GM23248 (cell line): ENCODE measurements around the gene RARB. TPM values are rescaled to one million over a fixed set of nuclear protein-coding genes. Genes with fewer than 3 reads are reported as not detected.

Experiments used
- DNase-seq: peaks from one replicate; pipeline ENCODE4 v3.0.0-alpha.2; 2015
- H2AFZ ChIP-seq: fragments of 200-600 bp; sonication (generic); 2 replicates; pipeline ENCODE4 v1.6.1; 2016; ENCODE audit warnings: antibody characterized with exemption
- H3F3A ChIP-seq: fragments of 200-600 bp; sonication (generic); 2 replicates; pipeline ENCODE4 v1.6.1; 2016; ENCODE audit warnings: mild to moderate bottlenecking, antibody characterized with exemption, mixed run types; ENCODE audit not compliant: insufficient read depth
- H3K27ac ChIP-seq: fragments of 200-600 bp; sonication (generic); 2 replicates; pipeline ENCODE4 v1.5.1; 2016; ENCODE audit warnings: mild to moderate bottlenecking
- H3K27me3 ChIP-seq: fragments of 200-600 bp; sonication (generic); replicated peaks from 2 replicates; pipeline ENCODE4 v1.6.1; 2016; ENCODE audit warnings: mild to moderate bottlenecking; ENCODE audit not compliant: insufficient read depth
- H3K36me3 ChIP-seq: fragments of 200-600 bp; sonication (generic); 2 replicates; pipeline ENCODE4 v1.6.1; 2016; ENCODE audit warnings: low read depth, mild to moderate bottlenecking
- H3K4me1 ChIP-seq: fragments of 200-600 bp; sonication (generic); 2 replicates; pipeline ENCODE4 v1.6.1; 2016; ENCODE audit warnings: mild to moderate bottlenecking; ENCODE audit not compliant: insufficient read depth
- H3K4me2 ChIP-seq: fragments of 200-600 bp; sonication (generic); one replicate; pipeline ENCODE4 v1.6.1; 2016; ENCODE audit warnings: mild to moderate bottlenecking; ENCODE audit not compliant: unreplicated experiment
- H3K4me3 ChIP-seq: fragments of 200-600 bp; sonication (generic); 2 replicates; pipeline ENCODE4 v1.5.1; 2016; ENCODE audit warnings: mild to moderate bottlenecking
- H3K79me2 ChIP-seq: fragments of 200-600 bp; sonication (generic); 2 replicates; pipeline ENCODE4 v1.6.1; 2016; ENCODE audit warnings: mild to moderate bottlenecking; ENCODE audit not compliant: insufficient read depth
- H3K9ac ChIP-seq: fragments of 200-600 bp; sonication (generic); 2 replicates; pipeline ENCODE4 v1.6.1; 2016; ENCODE audit warnings: mild to moderate bottlenecking
- H3K9me2 ChIP-seq: fragments of 200-600 bp; sonication (generic); 2 replicates; pipeline ENCODE4 v1.6.1; 2016; ENCODE audit warnings: mixed run types, mild to moderate bottlenecking, moderate library complexity; ENCODE audit not compliant: insufficient read depth
- H3K9me3 ChIP-seq: fragments of 200-600 bp; sonication (generic); one replicate; pipeline ENCODE4 v1.6.1; 2017; ENCODE audit warnings: low read depth
- H4K20me1 ChIP-seq: fragments of 200-600 bp; sonication (generic); 2 replicates; pipeline ENCODE4 v1.6.0; 2016; ENCODE audit not compliant: insufficient read depth
- EZH2 ChIP-seq: fragments of 200-600 bp; sonication (generic); IDR thresholded peaks from 2 replicates; pipeline ENCODE4 v1.6.1; 2018; ENCODE audit warnings: antibody characterized with exemption, mild to moderate bottlenecking; ENCODE audit not compliant: insufficient read depth, poor library complexity, severe bottlenecking
- EZH2phosphoT487 ChIP-seq: fragments of 200-600 bp; sonication (generic); IDR thresholded peaks from 2 replicates; pipeline ENCODE4 v1.6.1; 2018; ENCODE audit warnings: antibody characterized with exemption, moderate library complexity, mild to moderate bottlenecking, low read depth; ENCODE audit not compliant: insufficient read depth
- WGBS, 2 experiments: methylation state at CpG; one replicate each; pipeline ENCODE4 v1.1.6; 2015 to 2017; ENCODE audit warnings: low lambda C conversion rate in 2 of 2, low coverage in 1 of 2; ENCODE audit errors: missing lambda C conversion rate in 2 of 2; 5-methylcytosine and 5-hydroxymethylcytosine counted together
- in situ Hi-C: fragments of 300-500 bp; cut with MboI; formaldehyde crosslinking; loops from 2 replicates; pipeline ENCODE4 v1.15.0; 2020
- polyA plus RNA-seq: library from polyadenylated mRNA; unstranded; fragments of >200 nt; fragmentation: Nextera tagmentation; extraction: Ambion mirVana; gene quantifications from 2 replicates; pipeline ENCODE4 v1.2.1, GENCODE V29; 2016
- total RNA-seq: library from RNA; depleted of rRNA; stranded (reverse); fragments of >200 nt; shearing (Covaris generic); gene quantifications from 2 replicates; pipeline ENCODE4 v1.2.3, GENCODE V29; 2014

RARB gene
- total and polyA plus RNA-seq, 2 experiments from 2014 or later = 0.11 TPM; not detected in 1

DNA sequence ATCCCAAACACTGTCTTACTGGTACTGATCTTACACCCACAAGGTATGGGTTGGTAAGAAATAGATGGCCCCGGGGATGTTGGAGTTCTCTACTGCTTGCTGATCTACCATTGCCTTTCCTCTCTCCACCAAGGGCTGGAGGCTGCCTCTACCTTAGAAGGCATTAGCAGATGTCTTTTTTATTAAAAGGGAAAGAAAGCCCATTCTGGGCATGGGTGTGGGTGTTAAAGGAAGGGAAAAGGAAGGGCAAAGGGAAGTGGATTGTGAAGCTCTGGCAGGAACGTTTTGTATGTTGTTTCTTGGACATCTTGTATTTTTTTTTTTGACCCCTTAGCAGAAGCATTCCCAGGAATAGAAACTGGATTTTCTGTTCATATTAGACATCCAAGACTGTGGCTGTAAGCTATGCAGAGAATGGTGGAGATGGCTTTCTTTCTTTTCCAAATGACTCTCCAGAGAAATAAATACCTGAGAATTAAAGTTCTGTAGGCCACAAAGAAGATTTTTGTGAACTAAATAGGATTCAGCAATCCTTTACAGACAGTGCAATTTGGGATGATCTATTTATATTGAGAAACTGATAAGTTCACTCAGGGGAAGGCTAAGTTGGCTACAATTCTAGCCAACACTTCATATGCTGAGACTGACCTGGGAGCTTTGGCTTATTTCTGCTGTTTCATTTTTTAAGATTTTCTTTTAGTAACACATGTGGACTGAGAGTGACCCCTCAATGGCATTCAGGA, 127.8 kb downstream of the RARB start:
- in situ Hi-C loops = no loop called here
- WGBS, 2 experiments = 17 to 20% methylated on average over 2 of the region's 2 CpGs
- Histone ChIP-seq H3K4me3 (no peak overlapping the region), H3K79me2 (no peaks in the 10 kb centered on the region), H3K27ac (no peak overlapping the region), H3K36me3 (no peaks in the 10 kb centered on the region), H3K9ac (no peak overlapping the region), H2AFZ (no peak overlapping the region), H4K20me1 (no peaks in the 10 kb centered on the region), H3K4me1 (no peaks in the 10 kb centered on the region), H3K9me3 (no peaks in the 10 kb centered on the region), H3F3A (no peaks in the 10 kb centered on the region), H3K9me2 (no peaks in the 10 kb centered on the region), H3K27me3 (0 out of 2 replicates have a peak, but pooled peaks cover 5% of the 10 kb centered on the region), H3K4me2 (no peak overlapping the region)
- TF ChIP-seq EZH2 (no peak), EZH2phosphoT487 (no peak)
- DNase-seq = no peak

DNA sequence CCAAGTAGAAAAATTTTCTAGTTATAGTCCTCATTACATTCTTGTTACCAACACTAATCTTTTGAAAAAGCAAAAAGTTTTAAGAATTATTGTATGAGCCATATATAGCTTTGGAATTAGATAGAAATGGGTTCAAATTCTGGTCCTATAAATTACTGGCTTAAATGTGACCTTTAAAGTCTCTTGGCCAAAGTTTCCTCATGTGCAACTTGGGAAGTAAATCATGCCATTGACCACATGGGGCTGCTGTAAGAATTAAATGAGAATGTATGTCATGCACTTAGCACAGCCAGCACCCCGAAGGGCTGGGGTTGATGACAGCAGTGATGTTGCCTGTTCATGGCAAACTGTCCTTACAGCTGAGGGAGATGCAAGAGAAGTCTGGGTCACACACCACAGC, 128.4 kb downstream of the RARB start:
- Histone ChIP-seq H3K4me1 (no peaks in the 10 kb centered on the region), H2AFZ (no peak overlapping the region), H3F3A (no peaks in the 10 kb centered on the region), H3K9ac (no peak overlapping the region), H3K36me3 (no peaks in the 10 kb centered on the region), H4K20me1 (no peaks in the 10 kb centered on the region), H3K79me2 (no peaks in the 10 kb centered on the region), H3K27ac (no peak overlapping the region), H3K9me2 (no peaks in the 10 kb centered on the region), H3K27me3 (0 out of 2 replicates have a peak, but pooled peaks cover 5% of the 10 kb centered on the region), H3K4me3 (no peak overlapping the region), H3K4me2 (no peak overlapping the region), H3K9me3 (no peaks in the 10 kb centered on the region)
- DNase-seq = no peak
- WGBS, 2 experiments = 0% methylated on average over 1 of the region's 1 CpG
- in situ Hi-C loops = no loop called here
- TF ChIP-seq EZH2phosphoT487 = no peak
- TF ChIP-seq EZH2 = no peak

DNA sequence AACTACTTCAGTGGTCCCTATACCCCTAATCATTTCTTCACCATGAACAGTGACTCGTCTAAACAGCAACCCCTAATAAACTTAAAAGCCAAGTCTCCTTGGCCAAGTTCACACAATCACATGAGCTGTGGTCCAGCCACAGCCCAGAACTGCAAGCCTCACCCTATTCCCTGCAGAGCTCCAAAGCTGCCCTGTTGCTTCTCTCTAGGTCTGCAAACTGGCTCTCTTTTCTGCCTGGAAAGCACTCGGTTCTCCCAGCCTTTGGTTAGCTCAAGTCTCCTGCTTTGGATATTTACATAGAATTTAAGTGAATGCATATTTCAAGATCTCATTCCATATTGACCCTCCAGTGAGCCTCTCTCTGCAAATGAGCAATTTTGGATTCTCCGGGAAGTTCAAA, 129.6 kb downstream of the RARB start:
- Histone ChIP-seq H3K4me2 (no peak overlapping the region), H3K9me3 (no peaks in the 10 kb centered on the region), H3K27ac (no peak overlapping the region), H3F3A (no peaks in the 10 kb centered on the region), H3K4me3 (no peak overlapping the region), H3K36me3 (no peaks in the 10 kb centered on the region), H3K9me2 (no peaks in the 10 kb centered on the region), H3K27me3 (0 out of 2 replicates have a peak, but pooled peaks cover 5% of the 10 kb centered on the region), H3K4me1 (no peaks in the 10 kb centered on the region), H3K9ac (no peak overlapping the region), H4K20me1 (no peaks in the 10 kb centered on the region), H3K79me2 (no peaks in the 10 kb centered on the region), H2AFZ (no peak overlapping the region)
- in situ Hi-C loops = no loop called here
- 22 to 31% methylated on average over 3 of the region's 3 CpGs for WGBS, 2 experiments
- TF ChIP-seq EZH2 (no peak), EZH2phosphoT487 (no peak)
- no peak for DNase-seq

DNA sequence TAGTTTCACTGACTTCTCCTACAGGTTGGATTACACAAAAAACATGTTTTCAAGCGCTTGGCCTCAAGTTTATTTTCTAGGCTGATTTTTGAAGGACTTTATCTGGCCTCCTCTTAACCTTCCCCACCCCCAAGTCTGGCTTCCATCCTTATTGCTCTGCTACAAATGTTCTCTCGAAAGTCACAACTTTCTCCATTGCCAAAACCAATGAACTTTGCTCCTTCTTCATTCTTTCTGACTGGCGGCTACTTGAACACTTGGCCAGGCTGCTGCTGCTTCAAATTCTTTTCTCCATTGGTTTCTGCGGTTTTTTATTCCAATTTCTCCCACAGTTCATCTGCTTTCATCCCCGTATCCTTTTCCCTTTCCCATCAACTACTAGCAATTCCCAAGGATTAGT, 130.1 kb downstream of the RARB start:
- H3K4me2 ChIP-seq = no peak overlapping the region
- H3K36me3 ChIP-seq = no peaks in the 10 kb centered on the region
- no peaks in the 10 kb centered on the region for H3K79me2 ChIP-seq
- no peaks in the 10 kb centered on the region for H3K4me1 ChIP-seq
- in situ Hi-C loops = no loop called here
- no peaks in the 10 kb centered on the region for H3K9me2 ChIP-seq
- no peaks in the 10 kb centered on the region for H3F3A ChIP-seq
- no peak overlapping the region for H3K27ac ChIP-seq
- H3K9me3 ChIP-seq = no peaks in the 10 kb centered on the region
- TF ChIP-seq EZH2 (no peak), EZH2phosphoT487 (no peak)
- WGBS, 2 experiments = 36 to 39% methylated on average over 5 of the region's 5 CpGs
- no peaks in the 10 kb centered on the region for H4K20me1 ChIP-seq
- no peak overlapping the region for H3K4me3 ChIP-seq
- H3K9ac ChIP-seq = no peak overlapping the region
- no peak overlapping the region for H2AFZ ChIP-seq
- no peak for DNase-seq
- 0 out of 2 replicates have a peak, but pooled peaks cover 5% of the 10 kb centered on the region for H3K27me3 ChIP-seq
